ENCODE measurements around the gene SERTAD3. TPM values are rescaled to one million over a fixed set of nuclear protein-coding genes. Genes with fewer than 3 reads are reported as not detected.

SERTAD3 gene
- polyA plus RNA-seq, 1 of the 3 experiments (the other 2 are of a cell fraction), result 11.3 TPM

DNA sequence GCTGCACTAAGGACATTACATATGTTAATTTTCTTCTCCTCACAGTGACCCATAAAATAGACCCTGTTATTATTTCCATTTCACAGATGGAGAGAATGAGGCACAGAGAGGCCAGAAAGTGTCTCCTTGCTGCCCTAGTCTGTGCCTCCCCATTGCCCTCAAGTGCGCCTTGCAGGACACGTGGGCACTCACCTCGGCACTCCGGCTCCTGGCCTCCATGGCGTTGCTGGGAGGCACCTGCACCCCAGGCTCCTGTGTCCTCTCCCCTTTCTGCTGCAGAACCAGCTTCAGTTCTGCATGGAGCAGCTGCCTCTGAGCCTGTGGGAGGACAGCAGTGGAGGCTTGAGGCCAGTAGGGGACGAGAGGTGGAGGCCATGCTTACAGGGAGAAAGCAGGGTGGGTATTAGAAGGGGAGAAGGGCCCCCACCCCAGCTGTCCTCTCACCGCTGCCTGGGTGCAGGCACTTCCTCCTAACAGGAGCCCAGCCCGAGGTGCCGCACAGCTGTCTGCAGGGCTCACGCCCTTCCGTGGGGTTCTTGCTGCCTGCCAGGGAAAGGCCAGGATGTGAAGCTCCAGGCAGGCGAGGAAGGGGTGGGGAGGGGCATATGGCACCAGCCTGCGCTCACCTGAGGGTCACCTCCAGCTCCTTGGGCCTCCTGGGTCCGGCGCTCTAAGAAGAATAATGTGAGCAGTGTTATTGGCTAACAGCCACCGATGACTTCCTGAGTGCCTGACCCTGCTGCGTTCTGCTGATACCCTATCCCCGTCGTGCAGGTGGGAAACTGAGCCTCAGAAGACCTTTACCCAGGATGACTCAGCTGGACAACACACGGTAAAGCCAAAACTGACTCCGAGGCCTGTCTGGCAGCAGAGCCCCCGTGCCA lies 36.2 kb downstream of the SERTAD3 start:
- no peak for TF ChIP-seq MXI1 (IDR thresholded peaks at IDR 0.05; ENCODE audit: low read depth, low read length)
- no peak for TF ChIP-seq USF2 (IDR thresholded peaks at IDR 0.05; ENCODE audit: borderline replicate concordance, low read depth, low read length)
- TF ChIP-seq GABPA (IDR thresholded peaks at IDR 0.05; ENCODE audit: low read depth), result no peak
- TF ChIP-seq RXRA (IDR thresholded peaks at IDR 0.05; ENCODE audit: borderline replicate concordance, low read depth), result no peak
- no peak for TF ChIP-seq EP300 (IDR thresholded peaks at IDR 0.05; ENCODE audit: borderline replicate concordance in 1 of 2, low read depth in 1 of 2, low read length in 1 of 2)
- no peak for TF ChIP-seq SMC3 (IDR thresholded peaks at IDR 0.05; ENCODE audit: low read depth, low read length)
- TF ChIP-seq JUND (IDR thresholded peaks at IDR 0.05), result no peak
- no peak for TF ChIP-seq ELF1 (IDR thresholded peaks at IDR 0.05)
- H3K4me2 ChIP-seq, result no peak overlapping the region
- H3K27ac ChIP-seq (ENCODE audit: low read depth in 2 of 2, low read length in 1 of 2), result no peak overlapping the region
- no peak overlapping the region for H2AFZ ChIP-seq (ENCODE audit: low read depth)
- CTCF ChIA-PET, result interaction anchor here (1.8 to 3.0 kb wide), 2 partner anchors 12 to 103 kb away, joined by 4 to 27 read pairs; no protein-coding TSS in a partner anchor
- H3F3A ChIP-seq (replicated peaks; ENCODE audit: insufficient read depth), result peaks cover 3% of the 10 kb centered on the region
- no peak overlapping the region for H3K4me3 ChIP-seq (ENCODE audit: low read depth in 2 of 2, low read length in 1 of 2)
- 70% methylated on average over 22 of the region's 22 CpGs for WGBS (ENCODE audit: low lambda C conversion rate)
- H3K27me3 ChIP-seq (ENCODE audit: insufficient read depth), result no peaks in the 10 kb centered on the region
- no peaks in the 10 kb centered on the region for H3K9me3 ChIP-seq
- DNase-seq, result no peak
- H3K79me2 ChIP-seq (ENCODE audit: insufficient read depth), result no peaks in the 10 kb centered on the region
- H3K36me3 ChIP-seq (replicated peaks in 1 of 2; ENCODE audit: control insufficient read depth in 1 of 2, insufficient read depth in 2 of 2, low read length in 1 of 2), result no peaks in the 10 kb centered on the region
- H3K4me1 ChIP-seq (ENCODE audit: control insufficient read depth in 1 of 2, insufficient read depth in 2 of 2, low read depth in 1 of 2, low read length in 1 of 2), result no peaks in the 10 kb centered on the region; a peak in 1 of 4 replicates
- POLR2A ChIA-PET, result no interaction called here
- H4K20me1 ChIP-seq (ENCODE audit: insufficient read depth), result no peaks in the 10 kb centered on the region
- H3K9ac ChIP-seq, result no peak overlapping the region
- H3K9me2 ChIP-seq, result no peaks in the 10 kb centered on the region

- peak overlapping the region; percentile 75 for H3K9ac ChIP-seq
- no peaks in the 10 kb centered on the region; a peak in 1 of 4 replicates for H3K4me1 ChIP-seq (ENCODE audit: control insufficient read depth in 1 of 2, insufficient read depth in 2 of 2, low read depth in 1 of 2, low read length in 1 of 2)
- H3K9me3 ChIP-seq, result no peaks in the 10 kb centered on the region
- H3K36me3 ChIP-seq (replicated peaks in 1 of 2; ENCODE audit: control insufficient read depth in 1 of 2, insufficient read depth in 2 of 2, low read length in 1 of 2), result no peaks in the 10 kb centered on the region
- H2AFZ ChIP-seq (ENCODE audit: low read depth), result peak overlapping the region; percentile 99
- TF ChIP-seq POLR2AphosphoS5 (IDR thresholded peaks at IDR 0.05; ENCODE audit: low read depth, low read length), result peak; percentile 42; the same call in 1 of the 2 replicates
- TF ChIP-seq RCOR1 (IDR thresholded peaks at IDR 0.05; ENCODE audit: low read length), result peak; percentile 82
- TF ChIP-seq, protein P1, sequence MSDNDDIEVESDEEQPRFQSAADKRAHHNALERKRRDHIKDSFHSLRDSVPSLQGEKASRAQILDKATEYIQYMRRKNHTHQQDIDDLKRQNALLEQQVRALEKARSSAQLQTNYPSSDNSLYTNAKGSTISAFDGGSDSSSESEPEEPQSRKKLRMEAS (IDR thresholded peaks at IDR 0.05; ENCODE audit: low read depth), result 0 out of 2 replicates have a peak, but pooled peaks have one; percentile 35
- no peak for TF ChIP-seq YY1 (IDR thresholded peaks at IDR 0.05; ENCODE audit: low read depth)
- no peak for TF ChIP-seq TEAD4 (IDR thresholded peaks at IDR 0.05; ENCODE audit: borderline replicate concordance, insufficient read depth)
- DNase-seq, result peak; percentile 98
- H3K27me3 ChIP-seq (ENCODE audit: insufficient read depth), result no peaks in the 10 kb centered on the region
- H3K4me3 ChIP-seq (ENCODE audit: low read depth in 2 of 2, low read length in 1 of 2), result peak overlapping the region; percentile 55 to 80
- peaks cover 3% of the 10 kb centered on the region for H3F3A ChIP-seq (replicated peaks; ENCODE audit: insufficient read depth)
- H3K9me2 ChIP-seq, result no peaks in the 10 kb centered on the region
- no peaks in the 10 kb centered on the region for H3K79me2 ChIP-seq (ENCODE audit: insufficient read depth)
- ChIA-PET POLR2A (interaction anchor here (0.7 to 1.8 kb wide), 3 partner anchors 11 to 55 kb away, joined by 3 to 6 read pairs (median 4); partner anchors contain the start of genes C19orf47 and PLD3), CTCF (interaction anchor here (0.6 to 2.4 kb wide), 10 partner anchors 13 to 195 kb away, joined by 3 to 16 read pairs (median 4); partner anchors contain the start of genes SERTAD1 and SERTAD3)
- 2% methylated on average over 37 of the region's 41 CpGs for WGBS (ENCODE audit: low lambda C conversion rate)
- peak overlapping the region; percentile 58 to 78; a peak in 3 of 4 replicates for H3K27ac ChIP-seq (ENCODE audit: low read depth in 2 of 2, low read length in 1 of 2)
- peak overlapping the region; percentile 96 for H3K4me2 ChIP-seq
- no peaks in the 10 kb centered on the region for H4K20me1 ChIP-seq (ENCODE audit: insufficient read depth)
Measured at GRCh38 chr19:40403262-40403984, 40.7 kb downstream of the SERTAD3 start.

All from SK-N-SH (cell line).